GM18505 (cell line): ENCODE data around the gene TCERG1L.

Experiments
- ATAC-seq: cut with Tn5 transposase; IDR thresholded peaks from one replicate; pipeline ENCODE4 v1.9.1; 2021; ENCODE audit not compliant: unreplicated experiment
- POLR2A ChIP-seq: IDR thresholded peaks from 4 replicates; pipeline ENCODE4 v1.6.1; 2011; ENCODE audit warnings: borderline replicate concordance; ENCODE audit not compliant: insufficient read depth, insufficient read length; ENCODE audit errors: extremely low read depth

The TCERG1L gene

DNA sequence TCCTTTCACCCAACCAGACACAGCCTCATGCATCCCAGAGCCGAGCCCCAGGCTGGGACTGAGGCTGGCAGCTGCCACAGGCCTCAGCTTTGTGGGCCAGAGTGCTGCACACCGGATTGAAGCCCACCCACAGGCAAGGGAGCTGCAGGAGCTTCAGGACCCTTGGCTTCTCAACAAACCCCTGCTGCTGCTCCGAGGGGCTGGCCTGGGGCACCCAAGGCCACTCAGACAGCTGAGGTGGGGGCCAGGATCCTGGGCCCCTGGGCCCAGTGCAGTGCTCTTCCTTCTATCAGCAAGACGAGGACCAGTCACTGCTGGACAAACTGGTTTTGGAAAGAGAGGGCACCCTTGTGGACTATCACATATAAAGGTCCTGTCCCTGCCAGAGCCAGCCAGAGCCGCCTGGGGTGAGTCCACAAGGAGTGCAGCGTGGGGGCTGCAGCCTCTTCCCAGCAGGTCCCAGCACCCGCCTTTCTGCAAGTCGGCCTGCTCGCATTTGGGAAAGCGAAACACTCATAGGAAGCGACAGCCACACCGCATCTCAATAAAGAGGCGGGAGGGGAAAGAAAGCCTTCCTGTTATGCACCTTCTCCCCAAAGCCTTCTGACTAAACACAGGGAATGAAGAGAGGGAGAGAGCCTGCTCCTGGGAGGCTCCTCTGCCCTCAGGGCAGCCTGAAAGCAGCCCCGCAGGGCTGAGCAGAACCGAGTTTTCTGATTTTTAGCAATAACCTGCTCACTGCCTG is 9.5 kb upstream of the TCERG1L start:
- ATAC-seq: no peak
- no peak for TF ChIP-seq POLR2A

DNA sequence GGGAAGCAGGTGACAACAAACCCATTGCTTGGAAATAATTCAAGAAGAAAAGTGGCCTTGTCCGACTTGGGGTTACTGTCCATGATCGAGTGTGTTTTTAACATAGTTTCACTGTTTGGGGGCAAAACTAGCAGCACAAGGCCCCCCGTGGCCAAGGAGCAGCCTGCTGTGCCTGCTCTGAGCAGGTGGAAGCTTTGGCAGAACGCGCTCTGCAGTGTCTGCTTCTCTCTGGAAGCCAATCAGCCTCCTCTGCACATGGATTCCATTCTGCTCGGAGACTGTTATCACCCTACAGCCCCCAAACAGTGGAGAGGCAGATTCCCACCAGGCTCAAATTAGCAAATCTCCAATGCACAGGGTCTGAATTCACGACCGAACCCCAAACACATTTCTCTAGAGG is 7.3 kb upstream of the TCERG1L start:
- no peak for TF ChIP-seq POLR2A
- no peak for ATAC-seq

DNA sequence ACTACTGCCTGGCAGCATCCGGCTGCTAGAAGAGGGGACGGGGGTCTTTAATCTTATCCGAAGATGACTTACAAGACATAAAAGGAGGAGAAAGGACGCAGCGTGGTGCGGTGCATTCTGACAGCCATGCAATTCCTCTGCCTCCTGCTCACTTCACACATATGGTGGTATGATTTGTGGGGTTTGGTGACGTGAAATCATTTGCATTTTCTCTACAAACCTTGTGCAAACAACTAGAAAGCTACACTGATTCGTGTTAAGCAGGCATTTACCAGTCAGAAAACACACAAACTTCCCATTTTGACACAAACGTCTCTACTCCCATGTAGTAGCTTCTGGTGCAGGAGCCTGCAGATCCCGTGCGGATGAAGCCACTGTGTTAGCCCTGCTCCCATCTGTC is 6.8 kb upstream of the TCERG1L start:
- ATAC-seq: no peak
- TF ChIP-seq POLR2A: no peak

DNA sequence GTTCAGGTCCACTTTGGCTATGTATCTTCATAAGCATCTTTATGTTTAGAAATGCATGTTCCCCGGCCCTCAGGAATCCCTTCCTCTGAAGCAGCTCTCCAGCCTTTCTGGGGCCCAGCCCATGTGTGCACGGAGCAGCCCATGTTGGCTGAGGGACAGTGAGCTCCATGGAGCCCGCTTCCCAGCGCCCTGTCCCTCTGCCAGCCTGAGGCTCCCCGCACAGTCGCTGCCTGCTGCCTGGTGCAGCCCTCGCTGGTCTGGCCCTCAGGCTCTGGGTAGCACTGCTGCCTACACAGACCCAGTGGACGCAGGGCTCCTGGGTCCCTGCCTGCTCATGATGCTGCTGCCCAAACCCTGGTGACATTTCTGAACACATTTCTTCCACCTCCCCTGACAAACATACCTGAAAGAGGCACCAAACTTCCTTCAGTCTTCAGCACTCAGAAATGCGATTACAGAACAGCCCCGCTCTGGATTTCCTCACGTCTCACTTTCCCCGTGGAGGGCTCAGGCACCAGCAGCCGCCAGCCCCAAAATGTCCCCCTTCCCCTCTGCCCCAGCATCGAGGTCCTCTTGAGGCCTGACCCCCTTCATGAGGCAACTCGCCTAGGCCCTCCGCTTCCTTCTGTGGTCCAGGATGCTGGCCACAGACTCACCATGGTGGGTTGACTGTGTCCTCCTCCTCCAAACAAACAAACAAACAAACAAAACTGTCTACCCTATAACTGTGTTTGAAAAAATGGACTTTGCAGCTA is 5.0 kb upstream of the TCERG1L start:
- TF ChIP-seq POLR2A: no peak
- no peak for ATAC-seq

DNA sequence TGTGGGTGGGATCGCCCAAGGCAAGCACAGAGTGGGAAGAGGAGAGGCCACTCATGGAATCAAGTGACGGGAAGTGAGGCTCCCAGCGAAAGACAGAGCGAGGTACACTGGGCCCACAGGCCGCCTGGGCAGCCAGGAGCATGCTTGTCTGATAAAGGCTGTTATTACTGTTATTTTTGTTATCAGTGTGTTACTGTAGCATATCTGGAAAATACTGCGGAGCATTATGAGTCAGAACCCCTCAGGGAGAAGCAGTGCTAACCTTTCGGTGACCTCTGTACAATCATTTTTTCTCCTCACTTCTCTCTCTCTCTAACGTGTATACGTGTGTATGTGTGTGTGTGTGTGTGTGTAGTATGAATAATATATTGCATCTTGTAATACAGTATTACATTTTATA is 3.8 kb upstream of the TCERG1L start:
- TF ChIP-seq POLR2A: no peak
- no peak for ATAC-seq

DNA sequence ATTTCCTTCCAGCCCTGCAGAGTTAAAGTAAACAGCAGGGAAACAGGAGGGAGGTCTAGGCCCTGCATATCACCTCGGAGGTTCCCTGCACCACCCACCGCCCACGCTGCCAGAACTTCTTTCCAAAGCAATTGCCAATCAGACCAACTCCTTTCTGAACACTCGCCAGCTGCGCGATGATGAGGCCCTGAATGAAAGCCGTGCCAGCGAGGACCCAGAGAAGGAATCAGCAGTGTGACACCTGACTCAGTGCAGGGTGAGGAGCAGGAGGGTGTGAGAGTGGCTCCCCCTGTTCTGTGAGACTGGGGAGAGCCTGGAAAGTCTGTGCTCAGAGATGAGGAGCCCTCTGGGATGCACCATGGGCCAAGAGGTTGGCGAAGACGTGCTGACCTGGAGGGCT is 3.3 kb upstream of the TCERG1L start:
- no peak for ATAC-seq
- TF ChIP-seq POLR2A: no peak

DNA sequence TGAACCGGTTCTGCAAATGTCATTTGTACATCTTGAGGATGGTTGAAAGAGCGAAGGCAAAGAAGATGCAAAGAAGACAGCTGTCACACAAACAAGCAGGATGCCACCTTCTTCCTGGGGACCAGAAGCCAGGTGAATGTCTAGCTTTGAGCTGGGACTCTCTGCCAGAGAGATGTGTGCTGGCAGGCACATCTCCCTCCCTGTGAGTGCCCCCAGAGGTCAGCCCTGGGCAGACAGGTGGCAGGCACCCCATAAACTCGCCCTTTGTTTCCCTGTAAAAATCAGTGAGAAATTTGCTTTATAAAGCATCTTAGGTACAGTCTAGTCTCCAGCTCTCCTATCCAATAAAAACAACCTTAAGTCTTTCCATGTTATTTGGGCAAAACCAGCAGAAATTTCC is 2.6 kb upstream of the TCERG1L start:
- ATAC-seq: no peak
- no peak for TF ChIP-seq POLR2A

DNA sequence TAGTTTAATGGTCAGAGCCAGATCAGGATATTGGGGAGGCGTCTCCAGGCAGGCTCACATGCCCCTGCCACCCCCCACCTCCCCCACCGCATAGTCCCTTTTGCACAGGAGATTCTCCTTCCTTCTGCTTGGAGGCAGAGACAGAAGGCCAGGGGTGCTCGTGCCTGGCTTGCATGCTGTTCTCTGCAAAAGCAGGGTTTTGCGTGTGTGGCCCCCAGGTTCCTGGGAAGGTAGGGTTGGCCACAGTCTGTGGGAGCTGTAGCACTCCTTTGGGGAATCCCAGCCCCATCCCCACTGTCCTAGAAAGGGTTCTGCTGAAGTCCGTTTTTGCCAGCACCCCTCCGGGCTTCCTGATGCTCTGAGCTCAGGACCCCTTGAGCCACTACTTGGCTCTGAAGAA is 1.9 kb upstream of the TCERG1L start:
- TF ChIP-seq POLR2A: no peak
- ATAC-seq: no peak

DNA sequence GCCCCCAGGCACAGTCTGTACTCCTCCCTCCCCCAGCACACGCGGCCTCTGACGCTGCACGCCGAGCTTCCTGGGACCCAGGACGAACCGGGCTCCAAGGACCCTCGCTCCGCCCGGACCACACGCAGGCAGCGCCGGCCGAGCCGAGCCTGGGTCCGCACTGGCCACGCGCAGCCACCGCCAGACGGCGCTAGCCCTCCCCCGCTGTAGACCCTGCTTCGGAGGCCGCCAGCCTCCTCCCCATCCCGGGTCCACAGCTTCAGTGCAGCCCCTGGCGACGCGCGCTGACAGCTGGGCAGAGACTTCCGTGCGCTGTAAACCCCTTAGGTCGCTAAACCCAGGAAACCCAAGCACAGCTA is 936 bp upstream of the TCERG1L start:
- TF ChIP-seq POLR2A: no peak
- ATAC-seq: no peak

DNA sequence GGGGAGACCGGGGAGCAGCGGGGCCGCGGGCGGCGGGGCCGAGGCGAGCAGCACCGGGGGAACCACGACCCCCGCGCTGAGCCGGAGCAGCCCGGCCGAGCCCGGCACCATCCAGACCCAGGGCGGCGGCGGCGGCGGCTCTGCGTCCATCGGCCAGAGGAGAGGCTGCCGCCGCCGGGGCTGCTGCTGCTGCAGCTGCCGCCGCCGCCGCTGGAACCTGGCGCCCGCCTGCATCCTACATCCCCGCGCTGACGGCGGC is 190 bp downstream of the TCERG1L start:
- TF ChIP-seq POLR2A: no peak
- no peak for ATAC-seq

DNA sequence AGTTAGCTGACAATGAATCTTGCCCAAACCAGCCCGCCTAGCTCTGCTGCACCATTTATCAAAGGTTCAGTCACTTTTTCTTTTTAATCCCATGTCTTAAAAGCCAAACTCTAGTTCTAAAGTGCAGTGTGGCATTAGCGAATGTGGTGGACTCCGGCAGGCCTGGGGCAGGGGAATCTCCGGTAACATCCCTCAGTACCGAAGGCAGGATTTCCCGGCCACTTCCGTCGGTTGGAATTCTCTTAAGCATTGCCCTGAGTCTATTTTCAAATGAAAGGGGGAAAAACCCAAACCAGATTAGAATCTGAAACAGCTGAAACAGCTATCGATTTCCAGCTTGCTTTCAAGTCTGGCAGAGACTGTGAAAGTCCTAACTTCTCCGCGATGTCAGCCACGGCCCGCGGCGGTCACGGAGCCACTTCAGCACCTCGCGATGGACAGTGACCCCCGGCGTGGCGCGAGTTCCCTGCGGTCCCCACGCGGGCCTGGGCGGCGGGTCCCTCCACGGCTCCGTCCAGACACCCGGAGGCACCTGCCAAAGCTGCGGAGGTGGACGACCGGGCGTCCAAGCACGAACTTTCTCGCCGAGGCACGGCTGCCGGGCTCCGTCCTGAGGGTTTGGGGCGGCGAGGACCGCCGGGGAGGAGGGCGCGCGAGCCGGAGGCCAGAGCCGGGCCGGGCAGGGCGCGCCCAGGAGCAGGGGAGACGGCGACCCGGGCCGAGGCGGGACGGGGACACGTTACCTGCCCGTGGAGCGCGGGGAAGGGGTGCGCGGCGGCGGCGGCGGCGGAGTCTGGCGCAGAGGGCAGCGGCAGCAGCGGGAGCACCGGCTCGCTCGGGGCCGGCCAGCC is 745 bp downstream of the TCERG1L start:
- TF ChIP-seq POLR2A: no peak
- no peak for ATAC-seq

DNA sequence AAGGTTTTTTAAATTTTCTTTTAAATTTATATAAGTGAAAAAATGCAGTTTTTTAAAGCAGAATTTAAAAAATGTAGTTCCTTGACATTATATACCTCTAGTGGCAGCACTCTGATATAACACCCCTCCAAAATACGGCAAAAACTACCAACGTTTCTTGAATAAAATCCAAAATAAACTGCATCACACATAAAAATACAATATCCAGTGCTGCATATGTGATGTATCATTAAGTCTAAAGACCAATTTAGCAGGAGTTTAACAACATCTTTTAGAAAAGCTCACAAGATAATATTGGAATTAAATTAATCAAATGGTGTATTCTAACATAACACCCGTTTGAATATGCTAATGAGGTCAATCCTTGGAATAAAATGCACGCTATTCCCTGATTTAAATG is 1.4 kb downstream of the TCERG1L start:
- no peak for TF ChIP-seq POLR2A
- no peak for ATAC-seq

DNA sequence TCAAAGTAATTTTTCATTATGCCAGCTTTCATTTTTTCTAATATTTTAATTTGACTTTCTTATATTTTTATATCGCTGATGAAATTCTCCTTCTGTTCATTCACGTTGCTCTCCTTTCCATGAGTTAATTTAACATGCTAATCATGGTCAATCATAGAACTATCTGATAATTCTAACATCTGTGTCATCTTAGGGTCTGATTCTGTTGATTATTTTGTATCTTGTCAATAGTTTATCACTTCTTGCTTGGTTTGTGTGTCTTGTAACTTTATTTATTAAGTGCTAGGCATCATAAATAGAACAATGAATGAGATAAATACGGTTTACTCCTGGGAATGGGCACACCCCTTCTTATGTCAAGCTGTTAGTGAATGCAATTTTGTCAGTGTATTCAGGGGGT is 11.0 kb downstream of the TCERG1L start:
- no peak for ATAC-seq
- no peak for TF ChIP-seq POLR2A

DNA sequence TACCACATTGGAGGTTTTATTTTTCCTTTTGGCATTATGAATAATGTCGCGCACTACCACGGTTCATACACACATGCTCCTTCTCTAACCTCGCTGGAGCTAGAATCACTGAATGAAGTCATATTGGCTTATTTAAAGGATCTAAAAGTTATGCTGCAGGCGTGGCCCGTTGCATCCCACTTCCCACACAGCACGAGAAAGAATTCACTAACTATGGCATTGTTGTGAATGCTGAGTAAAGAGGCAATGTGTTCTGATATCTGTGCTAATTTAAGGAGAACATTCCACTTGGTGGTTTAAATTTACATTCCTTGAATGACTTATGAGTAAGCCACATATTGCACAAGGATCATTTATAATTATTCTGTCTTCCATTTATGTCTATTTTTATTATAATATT is 20.7 kb downstream of the TCERG1L start:
- TF ChIP-seq POLR2A: no peak
- ATAC-seq: no peak
